ENCODE results near the gene PRPF40A.

Gene PRPF40A

GRCh38 chr2:152603166-152603565 lies 114.1 kb downstream of the PRPF40A start:
- CTCF ChIA-PET = interaction anchor here (0.6 to 0.7 kb wide), 2 partner anchors 23 to 427 kb away, joined by 3 to 4 read pairs; no protein-coding TSS in a partner anchor

GRCh38 chr2:152602750-152603149 lies 114.5 kb downstream of the PRPF40A start:
- Histone ChIP-seq H3K36me3 (ENCODE audit: control insufficient read depth in 2 of 2, insufficient read depth in 1 of 2, low read length in 2 of 2) (no peaks in the 10 kb centered on the region), H3K9me3 (ENCODE audit: control insufficient read depth, insufficient read depth, low read depth, low read length) (no peaks in the 10 kb centered on the region), H3K4me1 (ENCODE audit: control insufficient read depth, insufficient read depth, low read length) (no peaks in the 10 kb centered on the region), H3K27ac (ENCODE audit: extremely low read depth, low read depth, low read length) (no peak overlapping the region), H3K4me3 (ENCODE audit: low read depth, low read length) (no peak overlapping the region)
- POLR2A ChIA-PET = no interaction called here
- CTCF ChIA-PET = interaction anchor here (0.7 kb wide), 1 partner anchor 24 kb away, joined by 4 read pairs; no protein-coding TSS in a partner anchor
- TF ChIP-seq ZNF24 (tag by site-specific recombination; IDR thresholded peaks at IDR 0.05) (no peak), ZSCAN23 (tag by site-specific recombination; IDR thresholded peaks at IDR 0.05) (no peak), SCRT1 (tag by site-specific recombination; IDR thresholded peaks at IDR 0.05; ENCODE audit: borderline replicate concordance) (no peak), ZNF514 (tag by site-specific recombination; IDR thresholded peaks at IDR 0.05) (no peak), ZNF416 (tag by site-specific recombination; IDR thresholded peaks at IDR 0.05) (no peak), ATF2 (tag by site-specific recombination; IDR thresholded peaks at IDR 0.05; ENCODE audit: low read depth) (no peak), REPIN1 (tag by site-specific recombination; IDR thresholded peaks at IDR 0.05; ENCODE audit: low read depth) (no peak), SCRT2 (tag by site-specific recombination; IDR thresholded peaks at IDR 0.05) (no peak), ZNF747 (tag by site-specific recombination; IDR thresholded peaks at IDR 0.05) (no peak), ZNF404 (tag by site-specific recombination; IDR thresholded peaks at IDR 0.05) (no peak), KLF17 (tag by site-specific recombination; IDR thresholded peaks at IDR 0.05) (no peak), ZNF274 (IDR thresholded peaks at IDR 0.05; ENCODE audit: low read length) (no peak), ZNF274 (tag by site-specific recombination; IDR thresholded peaks at IDR 0.05; ENCODE audit: borderline replicate concordance) (no peak)

More at GRCh38 chr2:152603166-152603565, 114.1 kb downstream of the PRPF40A start:
- Histone ChIP-seq H3K4me3 (ENCODE audit: low read depth, low read length) (no peak overlapping the region), H3K9me3 (ENCODE audit: control insufficient read depth, insufficient read depth, low read depth, low read length) (no peaks in the 10 kb centered on the region), H3K27ac (ENCODE audit: extremely low read depth, low read depth, low read length) (no peak overlapping the region), H3K4me1 (ENCODE audit: control insufficient read depth, insufficient read depth, low read length) (no peaks in the 10 kb centered on the region), H3K36me3 (ENCODE audit: control insufficient read depth in 2 of 2, insufficient read depth in 1 of 2, low read length in 2 of 2) (peaks cover 0 to 3% of the 10 kb centered on the region in 2 experiments; a peak in 1 of 3 replicates)
- POLR2A ChIA-PET = no interaction called here
- TF ChIP-seq ZSCAN23 (tag by site-specific recombination; IDR thresholded peaks at IDR 0.05) (no peak), ZNF580 (tag by site-specific recombination; IDR thresholded peaks at IDR 0.05) (no peak), ZNF600 (tag by site-specific recombination; IDR thresholded peaks at IDR 0.05) (no peak), ZNF280C (tag by site-specific recombination; IDR thresholded peaks at IDR 0.05) (no peak), ZNF624 (tag by site-specific recombination; IDR thresholded peaks at IDR 0.05) (no peak), ZNF362 (tag by site-specific recombination; IDR thresholded peaks at IDR 0.05) (no peak), ZNF629 (tag by site-specific recombination; IDR thresholded peaks at IDR 0.05) (no peak), HOXA7 (CRISPR knock-in tag; IDR thresholded peaks at IDR 0.05; ENCODE audit: borderline replicate concordance) (no peak), ZNF571 (tag by site-specific recombination; IDR thresholded peaks at IDR 0.05) (no peak), SCRT1 (tag by site-specific recombination; IDR thresholded peaks at IDR 0.05; ENCODE audit: borderline replicate concordance) (no peak), ZNF2 (tag by site-specific recombination; IDR thresholded peaks at IDR 0.05) (no peak), OSR2 (tag by site-specific recombination; IDR thresholded peaks at IDR 0.05) (no peak), PBX3 (CRISPR knock-in tag; IDR thresholded peaks at IDR 0.05) (no peak), ZFP3 (tag by site-specific recombination; IDR thresholded peaks at IDR 0.05; ENCODE audit: low read depth) (no peak), ZNF391 (tag by site-specific recombination; IDR thresholded peaks at IDR 0.05; ENCODE audit: borderline replicate concordance, low read depth) (no peak), ZNF132 (tag by site-specific recombination; IDR thresholded peaks at IDR 0.05; ENCODE audit: borderline replicate concordance) (no peak), ZNF670 (tag by site-specific recombination; IDR thresholded peaks at IDR 0.05; ENCODE audit: low read depth) (no peak), SALL2 (tag by site-specific recombination; IDR thresholded peaks at IDR 0.05; ENCODE audit: borderline replicate concordance) (no peak), GLI2 (tag by site-specific recombination; IDR thresholded peaks at IDR 0.05; ENCODE audit: borderline replicate concordance, low read depth) (no peak), ZNF366 (tag by site-specific recombination; conservative IDR thresholded peaks at IDR 0.05) (no peak)
